SU-DHL-6 (cell line): ENCODE data around the gene RPRD2.
"Not testable (repeated sequence)": the region's sequence is repeated elsewhere in the genome, so short reads cannot be mapped to it uniquely, and the experiment has no call there.

Experiments used
- H2AFZ ChIP-seq: fragments of 200-600 bp; sonication (generic); 2 replicates; pipeline ENCODE4 v1.6.1; 2014; ENCODE audit warnings: low read depth, mild to moderate bottlenecking, moderate library complexity, mixed read lengths, antibody characterized with exemption, low read length; ENCODE audit not compliant: severe bottlenecking
- H3F3A ChIP-seq: fragments of 200-600 bp; shearing (Covaris generic); 2 replicates; pipeline ENCODE4 v1.6.0; 2016; ENCODE audit warnings: antibody characterized with exemption, mild to moderate bottlenecking; ENCODE audit not compliant: insufficient read depth
- H3K27ac ChIP-seq: fragments of 200-600 bp; sonication (generic); 2 replicates; pipeline ENCODE4 v1.5.1; 2016; ENCODE audit warnings: low read depth, mild to moderate bottlenecking, low read length, moderate library complexity, mixed read lengths
- H3K27me3 ChIP-seq: fragments of 200-600 bp; sonication (generic), shearing (Covaris generic); 2 replicates; pipeline ENCODE4 v1.6.0; 2014; ENCODE audit warnings: mild to moderate bottlenecking, low read length
- H3K36me3 ChIP-seq: fragments of 200-600 bp; sonication (generic); 2 replicates; pipeline ENCODE4 v1.6.1; 2014; ENCODE audit warnings: mild to moderate bottlenecking, low read length, mixed read lengths
- H3K4me2 ChIP-seq: fragments of 300-600, 200-600 bp; shearing (Covaris generic), sonication (generic); 2 replicates; pipeline ENCODE4 v1.6.0; 2014; ENCODE audit warnings: low read length, low read depth, mild to moderate bottlenecking; ENCODE audit not compliant: poor library complexity, severe bottlenecking
- H3K4me3 ChIP-seq: fragments of 200-600 bp; sonication (generic); 2 replicates; pipeline ENCODE4 v1.5.1; 2014; ENCODE audit warnings: antibody characterized with exemption, low read length, mild to moderate bottlenecking, mixed read lengths; ENCODE audit not compliant: insufficient read depth, poor library complexity, severe bottlenecking
- H3K79me2 ChIP-seq: fragments of 200-600 bp; sonication (generic); 2 replicates; pipeline ENCODE4 v1.6.1; 2014; ENCODE audit warnings: mild to moderate bottlenecking, low read length, moderate library complexity; ENCODE audit not compliant: insufficient read depth
- H3K9ac ChIP-seq: fragments of 200-600 bp; sonication (generic); 2 replicates; pipeline ENCODE4 v1.7.0; 2014; ENCODE audit warnings: mild to moderate bottlenecking, low read length
- H3K9me2 ChIP-seq: fragments of 200-600 bp; sonication (generic); replicated peaks from 2 replicates; pipeline ENCODE4 v1.6.1; 2014; ENCODE audit warnings: low read length; ENCODE audit not compliant: insufficient read depth
- H3K9me3 ChIP-seq: fragments of 200-600 bp; sonication (generic); 2 replicates; pipeline ENCODE4 v1.6.1; 2014; ENCODE audit warnings: low read length, mixed read lengths; ENCODE audit not compliant: insufficient read depth
- H4K20me1 ChIP-seq: fragments of 200-600 bp; sonication (generic); 2 replicates; pipeline ENCODE4 v1.6.1; 2014; ENCODE audit warnings: low read depth, mild to moderate bottlenecking, antibody characterized with exemption, low read length, moderate library complexity, mixed read lengths
- EZH2phosphoT487 ChIP-seq: fragments of 200-600 bp; sonication (generic), shearing (Covaris generic); conservative IDR thresholded peaks from 2 replicates; pipeline ENCODE4 v1.6.1; 2018; ENCODE audit warnings: mild to moderate bottlenecking, antibody characterized with exemption, low read length, moderate library complexity, mixed read lengths
- TF ChIP-seq, protein P1 (sequence below): fragments of 200-600 bp; sonication (generic); IDR thresholded peaks from one replicate; pipeline ENCODE4 v1.5.1; 2017; ENCODE audit warnings: antibody characterized with exemption, mild to moderate bottlenecking, low read length, moderate library complexity; ENCODE audit not compliant: insufficient read depth, poor library complexity, severe bottlenecking

RPRD2 gene

DNA sequence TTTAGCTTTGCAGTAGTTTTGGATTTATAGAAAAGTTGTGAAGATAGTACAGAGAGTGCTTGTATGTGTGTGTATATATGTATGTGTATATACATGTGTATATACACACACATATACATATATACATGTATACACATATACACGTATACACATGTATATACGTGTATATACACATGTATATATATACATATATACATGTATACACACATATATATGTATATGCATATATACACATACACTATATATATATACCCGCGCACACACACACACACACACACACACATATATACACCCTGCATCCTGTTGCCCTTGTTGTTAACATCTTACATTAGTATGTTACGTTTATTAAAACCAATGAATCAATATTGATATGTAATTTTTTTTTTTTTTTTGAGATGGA is 24.3 kb downstream of the RPRD2 start:
- Histone ChIP-seq H2AFZ (no peak overlapping the region), H3K79me2 (peaks cover 98% of the 10 kb centered on the region), H3K27ac (no peak overlapping the region), H3K36me3 (no peaks in the 10 kb centered on the region), H3K9ac (no peak overlapping the region), H4K20me1 (0 out of 2 replicates have a peak, but pooled peaks cover 3% of the 10 kb centered on the region), H3K4me3 (no peak overlapping the region), H3K27me3 (no peaks in the 10 kb centered on the region), H3F3A (peaks cover 6% of the 10 kb centered on the region; the same call in 1 of the 2 replicates), H3K9me3 (no peaks in the 10 kb centered on the region), H3K4me2 (no peak overlapping the region), H3K9me2 (no peaks in the 10 kb centered on the region)
- TF ChIP-seq, protein P1, sequence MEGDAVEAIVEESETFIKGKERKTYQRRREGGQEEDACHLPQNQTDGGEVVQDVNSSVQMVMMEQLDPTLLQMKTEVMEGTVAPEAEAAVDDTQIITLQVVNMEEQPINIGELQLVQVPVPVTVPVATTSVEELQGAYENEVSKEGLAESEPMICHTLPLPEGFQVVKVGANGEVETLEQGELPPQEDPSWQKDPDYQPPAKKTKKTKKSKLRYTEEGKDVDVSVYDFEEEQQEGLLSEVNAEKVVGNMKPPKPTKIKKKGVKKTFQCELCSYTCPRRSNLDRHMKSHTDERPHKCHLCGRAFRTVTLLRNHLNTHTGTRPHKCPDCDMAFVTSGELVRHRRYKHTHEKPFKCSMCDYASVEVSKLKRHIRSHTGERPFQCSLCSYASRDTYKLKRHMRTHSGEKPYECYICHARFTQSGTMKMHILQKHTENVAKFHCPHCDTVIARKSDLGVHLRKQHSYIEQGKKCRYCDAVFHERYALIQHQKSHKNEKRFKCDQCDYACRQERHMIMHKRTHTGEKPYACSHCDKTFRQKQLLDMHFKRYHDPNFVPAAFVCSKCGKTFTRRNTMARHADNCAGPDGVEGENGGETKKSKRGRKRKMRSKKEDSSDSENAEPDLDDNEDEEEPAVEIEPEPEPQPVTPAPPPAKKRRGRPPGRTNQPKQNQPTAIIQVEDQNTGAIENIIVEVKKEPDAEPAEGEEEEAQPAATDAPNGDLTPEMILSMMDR: no peak
- TF ChIP-seq EZH2phosphoT487: no peak

GRCh38 chr1:150389650-150390049 is 25.7 kb downstream of the RPRD2 start:
- no peak overlapping the region for H3K4me2 ChIP-seq
- no peaks in the 10 kb centered on the region for H3K9me3 ChIP-seq

DNA sequence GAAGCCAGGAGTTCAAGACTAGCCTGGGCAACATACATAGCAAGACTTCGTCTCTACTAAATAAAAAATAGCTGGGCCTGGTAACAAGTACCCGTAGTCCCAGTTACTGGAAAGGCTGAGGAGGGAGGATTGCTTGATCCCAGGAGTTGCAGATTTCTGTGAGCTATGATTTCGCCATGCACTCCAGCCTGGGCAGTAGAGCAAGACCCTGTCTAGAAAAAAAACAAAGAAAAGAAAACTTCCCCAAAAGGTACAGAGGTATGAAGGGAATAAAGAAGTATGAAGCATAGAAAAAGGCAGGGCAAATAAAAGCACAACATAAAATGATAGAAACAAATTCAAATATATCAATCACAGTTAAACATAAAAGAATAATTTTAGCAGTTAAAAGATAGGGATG is 28.7 kb downstream of the RPRD2 start:
- no peak overlapping the region for H3K27ac ChIP-seq
- H3K4me2 ChIP-seq: no peak overlapping the region
- no peak overlapping the region for H2AFZ ChIP-seq
- TF ChIP-seq, protein P1: no peak
- TF ChIP-seq EZH2phosphoT487: no peak
- no peaks in the 10 kb centered on the region for H3K27me3 ChIP-seq
- H3F3A ChIP-seq: peaks cover 9% of the 10 kb centered on the region; the same call in 1 of the 2 replicates
- H3K9ac ChIP-seq: no peak overlapping the region
- H3K79me2 ChIP-seq: peaks cover 98% of the 10 kb centered on the region
- no peak overlapping the region for H3K4me3 ChIP-seq
- H4K20me1 ChIP-seq: 0 out of 2 replicates have a peak, but pooled peaks cover 5% of the 10 kb centered on the region
- no peaks in the 10 kb centered on the region for H3K9me2 ChIP-seq
- no peaks in the 10 kb centered on the region for H3K36me3 ChIP-seq
- H3K9me3 ChIP-seq: no peaks in the 10 kb centered on the region

More at GRCh38 chr1:150389650-150390049, 25.7 kb downstream of the RPRD2 start:
- TF ChIP-seq EZH2phosphoT487: no peak
- TF ChIP-seq, protein P1: no peak
- Histone ChIP-seq H3K4me3 (no peak overlapping the region), H3K36me3 (no peaks in the 10 kb centered on the region), H3K9ac (no peak overlapping the region), H3K9me2 (no peaks in the 10 kb centered on the region), H3K27ac (no peak overlapping the region), H3K27me3 (no peaks in the 10 kb centered on the region), H3F3A (peaks cover 9% of the 10 kb centered on the region; the same call in 1 of the 2 replicates), H4K20me1 (no peaks in the 10 kb centered on the region), H2AFZ (no peak overlapping the region), H3K79me2 (peaks cover 98% of the 10 kb centered on the region)

DNA sequence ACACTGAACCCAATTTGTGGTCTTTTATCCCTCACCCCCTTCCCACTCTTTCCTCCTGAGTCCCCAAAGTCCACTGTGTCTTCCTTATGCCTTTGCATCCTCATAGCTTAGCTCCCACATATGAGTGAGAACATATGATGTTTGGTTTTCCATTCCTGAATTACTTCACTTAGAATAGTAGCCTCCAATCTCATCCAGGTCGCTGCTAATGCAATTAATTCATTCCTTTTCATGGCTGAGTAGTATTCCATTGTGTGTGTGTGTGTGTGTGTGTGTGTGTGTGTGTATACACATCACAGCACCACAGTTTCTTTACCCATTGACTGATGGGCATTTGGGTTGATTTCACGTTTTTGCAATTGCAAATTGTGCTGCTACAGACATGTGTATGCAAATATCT is 31.2 kb downstream of the RPRD2 start:
- H3K36me3 ChIP-seq, H3K9me2 ChIP-seq: not testable (repeated sequence)

More for the DNA sequence above, 31.2 kb downstream of the RPRD2 start:
- not testable (repeated sequence) for H3K9ac ChIP-seq, H2AFZ ChIP-seq, H3K9me3 ChIP-seq, H3K27me3 ChIP-seq, H4K20me1 ChIP-seq, H3F3A ChIP-seq, H3K4me2 ChIP-seq, H3K27ac ChIP-seq, H3K4me3 ChIP-seq
- peaks cover 93% of the 10 kb centered on the region for H3K79me2 ChIP-seq
